Lower lobe of right lung (tissue), 2 donors: ENCODE measurements around the gene CACNG1. TPM values are rescaled to one million over a fixed set of nuclear protein-coding genes. Genes with fewer than 3 reads are reported as not detected.

Experiments
- ATAC-seq, 2 donors: fragments of 200-7000 bp; cut with Tn5 transposase; one replicate each; pipeline ENCODE4 v1.9.1; 2020 to 2022; ENCODE audit warnings: mild to moderate bottlenecking in 2 of 2, moderate library complexity in 2 of 2
- DNase-seq: peaks from one replicate; pipeline ENCODE4 v3.0.0-alpha.2; 2020
- H3K27ac ChIP-seq: fragments of 200-600 bp; one replicate; pipeline ENCODE4 v1.8.0; 2022
- H3K27me3 ChIP-seq: fragments of 200-600 bp; one replicate; pipeline ENCODE4 v1.8.0; 2022; ENCODE audit warnings: low read depth
- H3K36me3 ChIP-seq: fragments of 200-600 bp; one replicate; pipeline ENCODE4 v1.8.0; 2022; ENCODE audit warnings: mild to moderate bottlenecking
- H3K4me1 ChIP-seq: fragments of 200-600 bp; one replicate; pipeline ENCODE4 v1.8.0; 2022
- H3K4me3 ChIP-seq: fragments of 200-600 bp; one replicate; pipeline ENCODE4 v1.8.0; 2022; ENCODE audit warnings: mild to moderate bottlenecking
- H3K9me3 ChIP-seq: fragments of 200-600 bp; one replicate; pipeline ENCODE4 v1.8.0; 2022
- CTCF ChIP-seq: fragments of 200-600 bp; IDR thresholded peaks from one replicate; pipeline ENCODE4 v1.8.0; 2022; ENCODE audit warnings: antibody characterized with exemption, mild to moderate bottlenecking
- intact Hi-C: fragments of 100-400 bp; cut with DNase I; formaldehyde crosslinking; loops from one replicate; pipeline ENCODE4 v1.11.0; 2022
- total RNA-seq: library from RNA; stranded (reverse); fragmentation: NEBNext Ultra II Directional; extraction: Animal tissue kit (Norgen Biotek cat#: 25700); gene quantifications from one replicate; pipeline ENCODE4 v1.2.1, GENCODE V29; 2021
- donor health status: DM: no; HTN: yes; CAD: no; lungs with severe emphysema.

The CACNG1 gene
- total RNA-seq, 1 donor from 2014 or later = not detected

- intact Hi-C loops = no loop called here
- no peaks in the 10 kb centered on the region for H3K36me3 ChIP-seq
- no peaks in the 10 kb centered on the region for H3K9me3 ChIP-seq
- TF ChIP-seq CTCF = no peak
- H3K4me1 ChIP-seq = no peaks in the 10 kb centered on the region
- H3K27me3 ChIP-seq = no peaks in the 10 kb centered on the region
- H3K27ac ChIP-seq = no peak overlapping the region
- DNase-seq (no peak), ATAC-seq (no peak)
- no peak overlapping the region for H3K4me3 ChIP-seq
Measured at GRCh38 chr17:67063141-67063540, 18.8 kb downstream of the CACNG1 start.

DNA sequence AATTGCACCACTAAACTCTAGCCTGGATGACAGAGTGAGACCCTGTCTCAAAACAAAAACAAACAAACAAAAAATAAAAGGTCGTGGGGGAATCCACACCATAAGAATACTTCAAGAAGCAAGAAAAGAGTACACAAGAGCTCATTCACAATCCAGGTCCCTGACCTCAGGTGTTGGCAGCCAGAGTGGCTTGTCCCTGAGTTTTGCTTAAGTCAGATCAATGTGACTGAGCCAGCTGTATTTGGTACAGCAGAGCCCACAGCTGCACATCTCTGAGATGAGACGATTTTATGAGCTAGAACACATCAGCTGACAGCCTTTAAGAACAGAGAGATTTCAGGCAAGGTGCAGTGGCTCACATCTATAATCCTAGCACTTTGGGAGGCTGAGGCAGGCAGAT lies 22.4 kb downstream of the CACNG1 start:
- DNase-seq (no peak), ATAC-seq (no peak)
- no peaks in the 10 kb centered on the region for H3K27me3 ChIP-seq
- no peak overlapping the region for H3K27ac ChIP-seq
- H3K36me3 ChIP-seq = no peaks in the 10 kb centered on the region
- H3K4me1 ChIP-seq = no peaks in the 10 kb centered on the region
- no peak for TF ChIP-seq CTCF
- intact Hi-C loops = no loop called here
- no peak overlapping the region for H3K4me3 ChIP-seq
- no peaks in the 10 kb centered on the region for H3K9me3 ChIP-seq

DNA sequence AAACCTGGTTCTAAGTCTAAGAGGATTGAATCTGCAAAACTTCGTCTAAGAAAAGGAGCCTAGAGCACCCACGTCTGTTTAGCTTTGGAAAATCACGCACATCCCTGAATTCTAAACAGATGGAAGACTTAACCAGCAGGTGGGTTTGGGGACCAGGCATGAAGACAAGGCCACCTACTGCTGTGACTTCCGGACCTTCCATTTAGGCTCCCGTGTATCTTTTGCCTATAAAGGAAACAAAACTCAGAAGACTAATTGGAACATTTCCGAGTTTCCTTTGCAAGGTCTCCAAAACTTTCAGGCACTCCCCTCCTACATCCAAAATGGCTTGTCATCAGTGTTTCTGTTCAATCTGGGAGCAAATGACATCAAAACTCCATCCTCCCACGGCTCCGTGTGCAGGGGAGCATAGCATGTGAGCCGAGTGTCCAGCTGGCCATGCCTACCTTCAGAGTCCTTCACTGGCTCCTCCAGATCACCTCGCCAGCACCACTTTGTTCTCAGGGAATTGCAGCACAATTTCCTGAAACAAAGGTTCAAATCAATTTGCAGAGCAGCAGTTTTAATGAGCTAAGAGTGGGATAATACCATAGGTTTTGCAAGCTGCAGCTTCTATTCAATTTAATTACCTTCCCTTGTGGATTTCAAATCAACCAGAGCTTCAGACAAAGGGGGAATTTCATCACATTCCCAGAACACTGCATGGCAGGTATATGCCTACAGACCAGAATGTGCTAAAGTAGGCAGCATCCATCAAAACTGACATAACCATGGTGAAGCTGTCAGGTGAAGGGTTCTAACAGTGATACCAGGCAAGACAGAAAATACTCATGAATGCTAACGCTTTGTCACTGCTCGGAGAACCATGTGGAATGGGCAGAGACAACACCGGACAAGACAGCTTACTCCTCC lies 23.5 kb downstream of the CACNG1 start:
- Histone ChIP-seq H3K27me3 (no peaks in the 10 kb centered on the region), H3K4me1 (no peaks in the 10 kb centered on the region), H3K36me3 (peaks cover 6% of the 10 kb centered on the region), H3K4me3 (no peak overlapping the region), H3K9me3 (no peaks in the 10 kb centered on the region), H3K27ac (no peak overlapping the region)
- TF ChIP-seq CTCF = no peak
- DNase-seq (no peak), ATAC-seq (no peak)
- intact Hi-C loops = no loop called here

GRCh38 chr17:67068999-67069398 lies 24.6 kb downstream of the CACNG1 start:
- intact Hi-C loops = no loop called here
- H3K4me1 ChIP-seq = no peaks in the 10 kb centered on the region
- no peak overlapping the region for H3K27ac ChIP-seq
- peak; percentile 19 to 43 for ATAC-seq
- H3K36me3 ChIP-seq = peaks cover 11% of the 10 kb centered on the region
- TF ChIP-seq CTCF = no peak
- H3K27me3 ChIP-seq = no peaks in the 10 kb centered on the region
- no peaks in the 10 kb centered on the region for H3K9me3 ChIP-seq
- no peak for DNase-seq
- no peak overlapping the region for H3K4me3 ChIP-seq

DNA sequence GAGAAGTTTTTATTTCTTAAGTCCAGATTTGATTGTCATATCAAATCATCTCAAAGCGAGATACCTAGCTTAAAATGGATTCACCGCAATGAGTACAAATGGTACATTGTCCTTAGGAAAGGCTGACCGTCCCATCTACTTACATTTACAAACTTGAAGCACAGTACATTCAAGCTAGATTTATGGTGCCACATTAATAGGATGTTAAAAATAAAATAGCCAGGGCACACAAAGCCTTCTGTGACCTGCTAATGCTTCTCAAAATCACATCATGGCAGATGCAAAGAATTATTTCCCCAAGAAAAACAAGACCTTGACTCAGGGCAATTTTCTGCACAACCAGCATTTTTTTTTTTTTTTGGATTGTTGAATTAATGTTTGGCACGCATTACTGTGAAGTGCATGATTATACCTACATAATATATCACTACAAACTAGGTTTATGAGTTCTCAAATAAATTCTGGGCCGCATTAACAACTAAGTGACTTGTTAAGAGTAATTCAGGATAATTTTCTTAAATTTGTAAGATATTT lies 25.3 kb downstream of the CACNG1 start:
- no peak for DNase-seq
- ATAC-seq = no peak
- intact Hi-C loops = no loop called here
- no peaks in the 10 kb centered on the region for H3K4me1 ChIP-seq
- H3K27ac ChIP-seq = no peak overlapping the region
- H3K9me3 ChIP-seq = no peaks in the 10 kb centered on the region
- H3K4me3 ChIP-seq = no peak overlapping the region
- TF ChIP-seq CTCF = no peak
- H3K27me3 ChIP-seq = no peaks in the 10 kb centered on the region
- peaks cover 11% of the 10 kb centered on the region for H3K36me3 ChIP-seq
